Choroid plexus epithelial cell (primary cell): ENCODE measurements around the gene MKI67.

Experiments used
- DNase-seq: peaks from one replicate; pipeline ENCODE4 v3.0.0-alpha.2; 2010; ENCODE audit warnings: low read depth
- H3K4me3 ChIP-seq: 2 replicates; pipeline ENCODE4 v1.5.1; 2011; ENCODE audit warnings: low read depth, mild to moderate bottlenecking, control low read depth, low read length, moderate library complexity
- TF ChIP-seq, protein P1 (sequence below): conservative IDR thresholded peaks from 2 replicates; pipeline ENCODE4 v1.5.1; 2011; ENCODE audit warnings: low read depth, mild to moderate bottlenecking, control low read depth, inconsistent platforms, low read length, moderate library complexity

Gene MKI67

DNA sequence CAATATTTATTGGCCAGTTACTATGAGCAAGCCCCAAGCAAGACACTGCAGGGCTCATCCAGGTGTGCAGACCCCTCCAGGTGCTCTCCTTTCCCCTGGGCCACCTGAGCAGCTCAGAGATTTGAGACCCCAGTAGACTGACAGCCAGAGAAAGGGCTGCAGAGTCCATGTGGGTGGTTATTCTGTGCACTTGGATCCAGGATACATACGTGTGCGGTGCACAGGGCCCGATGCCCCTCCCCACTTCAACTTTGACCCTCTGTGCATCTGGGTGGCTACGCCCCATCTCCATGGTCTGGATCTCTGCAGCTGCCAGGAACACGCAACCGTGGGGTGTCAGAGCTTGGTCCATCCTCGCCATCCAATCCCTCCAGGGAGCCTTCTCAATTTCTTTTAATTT is 72.9 kb downstream of the MKI67 start:
- DNase-seq = no peak
- TF ChIP-seq, protein P1, sequence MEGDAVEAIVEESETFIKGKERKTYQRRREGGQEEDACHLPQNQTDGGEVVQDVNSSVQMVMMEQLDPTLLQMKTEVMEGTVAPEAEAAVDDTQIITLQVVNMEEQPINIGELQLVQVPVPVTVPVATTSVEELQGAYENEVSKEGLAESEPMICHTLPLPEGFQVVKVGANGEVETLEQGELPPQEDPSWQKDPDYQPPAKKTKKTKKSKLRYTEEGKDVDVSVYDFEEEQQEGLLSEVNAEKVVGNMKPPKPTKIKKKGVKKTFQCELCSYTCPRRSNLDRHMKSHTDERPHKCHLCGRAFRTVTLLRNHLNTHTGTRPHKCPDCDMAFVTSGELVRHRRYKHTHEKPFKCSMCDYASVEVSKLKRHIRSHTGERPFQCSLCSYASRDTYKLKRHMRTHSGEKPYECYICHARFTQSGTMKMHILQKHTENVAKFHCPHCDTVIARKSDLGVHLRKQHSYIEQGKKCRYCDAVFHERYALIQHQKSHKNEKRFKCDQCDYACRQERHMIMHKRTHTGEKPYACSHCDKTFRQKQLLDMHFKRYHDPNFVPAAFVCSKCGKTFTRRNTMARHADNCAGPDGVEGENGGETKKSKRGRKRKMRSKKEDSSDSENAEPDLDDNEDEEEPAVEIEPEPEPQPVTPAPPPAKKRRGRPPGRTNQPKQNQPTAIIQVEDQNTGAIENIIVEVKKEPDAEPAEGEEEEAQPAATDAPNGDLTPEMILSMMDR = no peak
- H3K4me3 ChIP-seq = no peak overlapping the region

DNA sequence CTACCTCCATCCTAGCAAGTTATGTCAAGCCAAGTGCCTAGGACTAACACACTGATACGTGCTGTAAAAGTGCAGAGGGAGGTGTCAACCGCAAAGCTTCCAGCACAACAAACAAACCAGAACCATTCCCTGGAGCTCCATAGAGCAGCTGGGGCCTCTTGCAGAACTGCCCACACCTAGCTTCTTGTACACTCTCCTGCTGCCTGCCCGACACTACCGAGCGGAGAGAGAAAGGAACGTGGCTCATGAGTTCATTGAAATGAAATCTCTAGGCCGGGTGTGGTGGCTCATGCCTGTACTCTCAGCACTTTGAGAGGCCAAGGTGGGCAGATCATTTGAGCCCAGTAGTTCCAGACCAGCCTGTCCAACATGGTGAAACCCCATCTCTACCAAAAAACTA is 73.5 kb downstream of the MKI67 start:
- H3K4me3 ChIP-seq = no peak overlapping the region
- DNase-seq = no peak
- TF ChIP-seq, protein P1 = no peak

DNA sequence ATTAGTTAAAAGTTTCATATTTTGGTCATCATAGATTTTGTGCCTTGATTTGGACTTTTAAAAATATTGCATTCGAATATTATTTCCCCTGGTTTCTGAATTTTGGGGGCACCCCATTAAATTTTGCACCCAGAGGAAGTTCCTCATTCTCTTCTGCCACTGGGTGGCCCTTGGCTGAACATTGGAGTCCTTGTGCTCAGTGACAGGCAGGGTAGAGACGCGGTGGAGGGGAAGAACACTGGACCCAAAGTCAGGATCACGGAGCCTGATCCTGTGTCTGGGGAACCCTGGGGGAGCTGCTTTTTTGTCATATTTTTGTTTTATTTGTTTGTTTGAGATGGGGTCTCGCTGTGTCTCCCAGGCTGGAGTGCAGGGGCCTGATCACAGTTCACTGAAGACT is 74.7 kb downstream of the MKI67 start:
- H3K4me3 ChIP-seq = no peak overlapping the region
- TF ChIP-seq, protein P1 = no peak
- DNase-seq = no peak

DNA sequence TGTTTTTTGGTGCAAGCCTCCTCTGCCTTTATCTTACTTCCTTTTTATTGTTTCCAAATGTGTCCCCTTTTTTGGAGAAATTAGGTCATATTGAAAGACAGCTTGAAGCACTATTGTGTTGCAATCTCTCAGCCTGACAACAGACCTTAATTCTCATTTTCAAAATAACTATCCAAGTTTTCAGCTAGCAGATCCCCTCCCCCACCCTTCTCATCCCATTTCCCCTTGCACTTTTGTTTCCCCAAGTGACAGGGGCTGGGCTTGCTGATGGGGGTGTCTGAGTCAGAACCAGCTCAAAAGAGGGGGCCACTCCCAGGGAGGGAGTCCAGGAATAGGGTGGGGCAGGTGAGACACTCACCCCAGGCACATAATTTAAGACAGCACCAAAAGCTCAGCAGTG is 75.3 kb downstream of the MKI67 start:
- TF ChIP-seq, protein P1 = no peak
- no peak for DNase-seq
- no peak overlapping the region for H3K4me3 ChIP-seq

DNA sequence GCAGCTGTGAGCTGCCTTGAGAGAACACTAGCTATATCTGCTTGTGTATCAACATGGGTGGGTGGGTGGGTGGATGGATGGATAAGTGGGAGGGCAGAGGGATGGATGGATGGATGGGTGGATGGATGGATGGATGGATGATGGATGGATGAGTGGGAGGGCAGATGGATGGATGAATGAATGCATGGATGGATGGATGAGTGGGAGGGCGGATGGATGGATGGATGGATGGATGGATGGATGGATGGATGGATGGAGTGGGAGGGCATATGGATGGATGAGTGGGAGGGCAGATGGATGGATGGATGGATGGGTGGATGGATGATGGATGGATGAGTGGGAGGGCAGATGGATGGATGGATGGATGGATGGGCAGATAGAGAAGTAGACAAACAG is 76.1 kb downstream of the MKI67 start:
- TF ChIP-seq, protein P1 = no peak
- H3K4me3 ChIP-seq = no peak overlapping the region
- no peak for DNase-seq

DNA sequence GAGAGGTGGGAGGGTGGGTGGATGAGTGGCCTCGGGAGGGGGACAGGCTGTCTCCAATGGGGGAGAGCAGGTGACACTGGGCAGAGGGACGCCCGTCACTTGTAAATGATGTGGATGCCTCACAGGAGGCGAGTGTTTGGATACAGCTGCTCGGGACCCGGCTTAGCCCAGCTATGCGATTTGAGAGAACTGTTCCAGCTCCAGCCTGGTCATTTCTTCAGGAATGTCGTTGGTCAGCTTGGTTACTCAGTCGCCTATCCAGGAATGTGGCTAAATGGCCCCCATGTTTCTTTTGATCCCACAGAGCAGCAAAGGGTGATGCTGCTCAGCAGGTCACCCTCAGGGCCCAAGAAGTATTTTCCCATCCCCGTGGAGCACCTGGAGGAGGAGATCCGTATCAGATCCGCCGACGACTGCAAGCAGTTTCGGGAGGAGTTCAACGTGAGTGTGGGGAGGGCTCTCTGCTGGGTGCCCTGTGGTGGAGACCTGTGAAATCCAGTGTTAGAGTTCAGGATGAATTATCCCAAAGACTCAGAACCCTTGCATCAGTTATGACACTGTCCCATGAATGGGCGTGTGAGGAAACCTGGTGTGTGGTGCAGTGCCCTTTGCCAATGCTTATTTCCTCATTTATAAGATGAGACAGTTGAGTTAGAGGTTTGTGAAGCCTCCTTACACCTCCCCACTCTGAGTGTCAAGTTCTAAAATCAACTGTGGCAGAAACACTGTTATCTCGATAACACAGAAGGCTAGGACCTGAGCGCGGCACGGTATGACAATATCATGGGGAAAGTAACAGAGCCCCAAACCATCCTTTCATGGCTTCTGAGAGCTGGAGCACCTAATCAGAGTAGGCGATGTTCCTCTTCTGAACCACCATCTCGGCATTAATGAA is 76.8 kb downstream of the MKI67 start:
- H3K4me3 ChIP-seq = no peak overlapping the region
- no peak for DNase-seq
- TF ChIP-seq, protein P1 = no peak

DNA sequence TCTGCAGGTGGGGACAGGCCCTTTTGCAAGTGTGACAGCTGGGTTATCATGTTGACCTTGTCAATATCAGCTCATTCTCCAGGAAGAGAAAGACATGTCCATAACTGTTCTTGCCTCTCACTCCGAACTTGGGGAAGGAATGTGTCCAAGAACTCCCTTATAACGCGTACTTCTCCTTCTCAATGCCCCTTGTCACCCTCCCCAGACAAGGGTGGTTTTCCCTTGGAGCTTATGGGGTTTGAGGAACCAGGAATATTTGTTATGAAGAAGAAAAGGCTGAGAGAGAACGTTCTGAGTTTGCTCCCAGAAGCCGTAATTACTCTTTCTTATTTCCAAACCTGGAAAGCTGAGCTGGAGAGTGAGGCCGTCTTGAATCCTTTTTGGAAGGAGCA is 77.4 kb downstream of the MKI67 start:
- no peak overlapping the region for H3K4me3 ChIP-seq
- TF ChIP-seq, protein P1 = no peak
- no peak for DNase-seq
